Glutamatergic neuron (in vitro differentiated cells): ENCODE measurements around the gene CDK6. TPM values are rescaled to one million over a fixed set of nuclear protein-coding genes. Genes with fewer than 3 reads are reported as not detected.

ENCODE experiments used
- DNase-seq: peaks from one replicate; pipeline ENCODE4 v3.0.0; 2022
- H3K27ac Mint-ChIP-seq: one replicate; pipeline ENCODE4 v1.8.0; 2020; ENCODE audit warnings: mild to moderate bottlenecking, mixed read lengths, inconsistent platforms; ENCODE audit not compliant: unreplicated experiment
- H3K27me3 Mint-ChIP-seq: one replicate; pipeline ENCODE4 v1.8.0; 2020; ENCODE audit warnings: mild to moderate bottlenecking, moderate library complexity, mixed read lengths, inconsistent platforms; ENCODE audit not compliant: unreplicated experiment
- H3K36me3 Mint-ChIP-seq: one replicate; pipeline ENCODE4 v1.8.0; 2020; ENCODE audit warnings: mild to moderate bottlenecking, mixed read lengths, inconsistent platforms; ENCODE audit not compliant: unreplicated experiment
- H3K4me1 Mint-ChIP-seq: one replicate; pipeline ENCODE4 v1.8.0; 2020; ENCODE audit warnings: mild to moderate bottlenecking, low read depth, mixed read lengths, inconsistent platforms; ENCODE audit not compliant: unreplicated experiment
- H3K4me3 Mint-ChIP-seq: one replicate; pipeline ENCODE4 v1.8.0; 2020; ENCODE audit warnings: mild to moderate bottlenecking, mixed read lengths, inconsistent platforms; ENCODE audit not compliant: unreplicated experiment
- H3K9me3 Mint-ChIP-seq: one replicate; pipeline ENCODE4 v1.8.0; 2020; ENCODE audit warnings: mild to moderate bottlenecking, moderate library complexity, mixed read lengths, inconsistent platforms; ENCODE audit not compliant: unreplicated experiment
- CTCF ChIP-seq: fragments of 200-600 bp; sonication (generic); IDR thresholded peaks from one replicate; pipeline ENCODE4 v1.5.0; 2021; ENCODE audit not compliant: partially characterized antibody, unreplicated experiment
- total RNA-seq: library from RNA; stranded (reverse); fragmentation: NEBNext Ultra II Directional; extraction: Animal tissue kit (Norgen Biotek cat#: 25700); gene quantifications from one replicate; pipeline ENCODE4 v1.2.1, GENCODE V29; 2021; ENCODE audit not compliant: unreplicated experiment

Gene CDK6
- total RNA-seq, 1 donor from 2014 or later, result 111 TPM

- H3K27me3 Mint-ChIP-seq, result peaks cover 2% of the 10 kb centered on the region
- peaks cover 6% of the 10 kb centered on the region for H3K9me3 Mint-ChIP-seq
- peaks cover 36% of the 10 kb centered on the region for H3K4me1 Mint-ChIP-seq
- TF ChIP-seq CTCF, result no peak
- no peak overlapping the region for H3K27ac Mint-ChIP-seq
- no peak for DNase-seq
- H3K4me3 Mint-ChIP-seq, result no peak overlapping the region
- H3K36me3 Mint-ChIP-seq, result no peaks in the 10 kb centered on the region
Observed at GRCh38 chr7:92647652-92648051, 188.7 kb downstream of the CDK6 start.

- DNase-seq, result no peak
- Mint-ChIP-seq H3K27me3 (peaks cover 2% of the 10 kb centered on the region), H3K4me1 (peaks cover 36% of the 10 kb centered on the region), H3K27ac (no peak overlapping the region), H3K9me3 (peaks cover 6% of the 10 kb centered on the region), H3K36me3 (no peaks in the 10 kb centered on the region), H3K4me3 (no peak overlapping the region)
- no peak for TF ChIP-seq CTCF
Observed at GRCh38 chr7:92647011-92647625, 189.3 kb downstream of the CDK6 start.

GRCh38 chr7:92645114-92646061 lies 191.0 kb downstream of the CDK6 start:
- no peak for TF ChIP-seq CTCF
- H3K4me3 Mint-ChIP-seq, result no peak overlapping the region
- DNase-seq, result no peak
- H3K27ac Mint-ChIP-seq, result peak overlapping the region; percentile 81
- H3K9me3 Mint-ChIP-seq, result peaks cover 6% of the 10 kb centered on the region
- H3K27me3 Mint-ChIP-seq, result peaks cover 2% of the 10 kb centered on the region
- H3K36me3 Mint-ChIP-seq, result no peaks in the 10 kb centered on the region
- peaks cover 43% of the 10 kb centered on the region for H3K4me1 Mint-ChIP-seq

- TF ChIP-seq CTCF, result no peak
- peaks cover 2% of the 10 kb centered on the region for H3K27me3 Mint-ChIP-seq
- H3K4me1 Mint-ChIP-seq, result peaks cover 42% of the 10 kb centered on the region
- peaks cover 6% of the 10 kb centered on the region for H3K9me3 Mint-ChIP-seq
- peak; percentile 31 for DNase-seq
- no peak overlapping the region for H3K4me3 Mint-ChIP-seq
- H3K27ac Mint-ChIP-seq, result peak overlapping the region; percentile 81
- no peaks in the 10 kb centered on the region for H3K36me3 Mint-ChIP-seq
Observed at GRCh38 chr7:92644406-92645113, 191.8 kb downstream of the CDK6 start.
